Vagina (tissue), 2 donors: Measurements from ENCODE around the gene TEX9. TPM values are rescaled to one million over a fixed set of nuclear protein-coding genes. Genes with fewer than 3 reads are reported as not detected.

Experiments
- DNase-seq, 2 donors: peaks; one replicate each; pipeline ENCODE4 v3.0.0-alpha.2; 2017; ENCODE audit errors: extremely low spot score in 2 of 2
- H3K27ac ChIP-seq: fragments of 200-600 bp; sonication (generic); one replicate; pipeline ENCODE4 v1.5.1; 2019
- H3K27me3 ChIP-seq: fragments of 200-600 bp; sonication (generic); one replicate; pipeline ENCODE4 v1.5.1; 2019
- H3K36me3 ChIP-seq, 2 donors: fragments of 200-600 bp; sonication (generic); one replicate each; pipeline ENCODE4 v1.5.1; 2017 to 2019
- H3K4me1 ChIP-seq: fragments of 200-600 bp; sonication (generic); one replicate; pipeline ENCODE4 v1.5.1; 2019
- H3K4me3 ChIP-seq, 2 donors: fragments of 200-600 bp; sonication (generic); 1 replicate in 1 of 2; 2 replicates in 1 of 2; pipeline ENCODE4 v1.5.1; 2016 to 2019
- H3K9me3 ChIP-seq: fragments of 200-600 bp; sonication (generic); one replicate; pipeline ENCODE4 v1.5.1; 2019
- POLR2A ChIP-seq, 2 donors: fragments of 450-650 bp; IDR thresholded peaks; one replicate each; pipeline ENCODE4 v1.6.1; 2017; ENCODE audit warnings: antibody characterized with exemption in 2 of 2, mild to moderate bottlenecking in 2 of 2, moderate library complexity in 2 of 2
- POLR2AphosphoS5 ChIP-seq, 2 donors: sonication (generic); formaldehyde crosslinking; IDR thresholded peaks; one replicate each; pipeline ENCODE4 v1.9.0; 2017; ENCODE audit warnings: antibody characterized with exemption in 2 of 2, mild to moderate bottlenecking in 2 of 2, low read depth in 1 of 2; ENCODE audit not compliant: insufficient read depth in 1 of 2
- intact Hi-C: fragments of 100-400 bp; cut with DNase I; formaldehyde crosslinking; loops from one replicate; pipeline ENCODE4 v1.15.1; 2023
- total RNA-seq: library from RNA; depleted of rRNA; stranded (reverse); fragments of >200 nt; gene quantifications from one replicate; pipeline ENCODE4 v1.2.3, GENCODE V29; 2016
- TF ChIP-seq, protein P1 (sequence below), 3 experiments: fragments of 450-650 bp in 2 of 3; fragments of 200-600 bp in 1 of 3; sonication (generic) in 1 of 3; IDR thresholded peaks; one replicate each; pipeline ENCODE4 v1.5.1; 2017 to 2019; ENCODE audit warnings: antibody characterized with exemption in 3 of 3, mild to moderate bottlenecking in 2 of 3, moderate library complexity in 2 of 3

The TEX9 gene
- total RNA-seq, 1 donor from 2014 or later = 4.9 TPM

GRCh38 chr15:56471440-56472069 lies 106.3 kb downstream of the TEX9 start:
- no peak for DNase-seq
- intact Hi-C loops = no loop called here
- H3K27ac ChIP-seq = no peak overlapping the region
- TF ChIP-seq, protein P1, sequence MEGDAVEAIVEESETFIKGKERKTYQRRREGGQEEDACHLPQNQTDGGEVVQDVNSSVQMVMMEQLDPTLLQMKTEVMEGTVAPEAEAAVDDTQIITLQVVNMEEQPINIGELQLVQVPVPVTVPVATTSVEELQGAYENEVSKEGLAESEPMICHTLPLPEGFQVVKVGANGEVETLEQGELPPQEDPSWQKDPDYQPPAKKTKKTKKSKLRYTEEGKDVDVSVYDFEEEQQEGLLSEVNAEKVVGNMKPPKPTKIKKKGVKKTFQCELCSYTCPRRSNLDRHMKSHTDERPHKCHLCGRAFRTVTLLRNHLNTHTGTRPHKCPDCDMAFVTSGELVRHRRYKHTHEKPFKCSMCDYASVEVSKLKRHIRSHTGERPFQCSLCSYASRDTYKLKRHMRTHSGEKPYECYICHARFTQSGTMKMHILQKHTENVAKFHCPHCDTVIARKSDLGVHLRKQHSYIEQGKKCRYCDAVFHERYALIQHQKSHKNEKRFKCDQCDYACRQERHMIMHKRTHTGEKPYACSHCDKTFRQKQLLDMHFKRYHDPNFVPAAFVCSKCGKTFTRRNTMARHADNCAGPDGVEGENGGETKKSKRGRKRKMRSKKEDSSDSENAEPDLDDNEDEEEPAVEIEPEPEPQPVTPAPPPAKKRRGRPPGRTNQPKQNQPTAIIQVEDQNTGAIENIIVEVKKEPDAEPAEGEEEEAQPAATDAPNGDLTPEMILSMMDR (IDR thresholded peaks at IDR 0.05) = no peak
- no peaks in the 10 kb centered on the region for H3K9me3 ChIP-seq
- no peaks in the 10 kb centered on the region for H3K27me3 ChIP-seq
- no peaks in the 10 kb centered on the region for H3K4me1 ChIP-seq
- no peaks in the 10 kb centered on the region for H3K36me3 ChIP-seq
- no peak overlapping the region for H3K4me3 ChIP-seq

DNA sequence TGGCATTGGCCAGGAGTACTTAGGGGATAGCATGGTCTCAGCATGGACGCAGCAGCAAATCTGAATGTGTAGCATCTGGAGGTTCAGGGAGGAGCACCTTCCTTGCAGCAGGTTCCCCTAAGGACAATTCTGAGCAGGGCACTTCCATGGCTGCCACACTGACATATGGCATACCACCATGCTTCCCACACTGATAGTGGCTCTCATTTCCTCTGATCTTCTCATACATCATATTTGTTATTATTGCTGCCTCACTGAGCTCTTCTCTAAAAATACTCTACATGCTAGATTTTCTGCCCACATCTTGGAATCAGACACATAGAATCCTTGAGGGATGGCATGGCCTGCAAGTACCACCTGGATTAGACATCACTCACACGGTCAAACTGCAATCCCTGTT lies 107.1 kb downstream of the TEX9 start:
- intact Hi-C loops = no loop called here
- Histone ChIP-seq H3K9me3 (no peaks in the 10 kb centered on the region), H3K4me3 (no peak overlapping the region), H3K27ac (no peak overlapping the region), H3K27me3 (no peaks in the 10 kb centered on the region), H3K4me1 (no peaks in the 10 kb centered on the region), H3K36me3 (no peaks in the 10 kb centered on the region)
- no peak for DNase-seq
- TF ChIP-seq POLR2A (IDR thresholded peaks at IDR 0.05) (no peak), POLR2AphosphoS5 (IDR thresholded peaks at IDR 0.05; ENCODE audit: insufficient read depth in 1 of 2, low read depth in 1 of 2) (no peak)
- TF ChIP-seq, protein P1 (IDR thresholded peaks at IDR 0.05) = no peak

- Histone ChIP-seq H3K36me3 (no peaks in the 10 kb centered on the region), H3K4me3 (no peak overlapping the region), H3K4me1 (no peaks in the 10 kb centered on the region), H3K27me3 (no peaks in the 10 kb centered on the region), H3K9me3 (no peaks in the 10 kb centered on the region), H3K27ac (no peak overlapping the region)
- no peak for TF ChIP-seq POLR2AphosphoS5 (IDR thresholded peaks at IDR 0.05; ENCODE audit: insufficient read depth in 1 of 2, low read depth in 1 of 2)
- TF ChIP-seq, protein P1 (IDR thresholded peaks at IDR 0.05) = no peak
- TF ChIP-seq POLR2A (IDR thresholded peaks at IDR 0.05) = no peak
- DNase-seq = no peak
- intact Hi-C loops = no loop called here
Observed at GRCh38 chr15:56473017-56473416, 107.8 kb downstream of the TEX9 start.

- Histone ChIP-seq H3K27ac (no peak overlapping the region), H3K4me3 (no peak overlapping the region), H3K9me3 (no peaks in the 10 kb centered on the region), H3K4me1 (no peaks in the 10 kb centered on the region), H3K27me3 (no peaks in the 10 kb centered on the region), H3K36me3 (no peaks in the 10 kb centered on the region)
- DNase-seq = no peak
- no peak for TF ChIP-seq POLR2A (IDR thresholded peaks at IDR 0.05)
- TF ChIP-seq POLR2AphosphoS5 (IDR thresholded peaks at IDR 0.05; ENCODE audit: insufficient read depth in 1 of 2, low read depth in 1 of 2) = no peak
- TF ChIP-seq, protein P1 (IDR thresholded peaks at IDR 0.05) = no peak
- intact Hi-C loops = no loop called here
Observed at GRCh38 chr15:56475351-56475750, 110.1 kb downstream of the TEX9 start.

Other genes with a start within 250 kb of the TEX9 start
- gene RFX7, start 121.5 kb upstream of the TEX9 start, total RNA-seq = 15.5 TPM
- 2.9 TPM for gene MNS1, start 99.7 kb downstream of the TEX9 start, total RNA-seq